HG03521 (cell line): ENCODE results near the gene GRID1.
A peak's percentile ranks its signal among the peaks of the same experiment; 100 is the strongest.

Experiments
- ATAC-seq: cut with Tn5 transposase; IDR thresholded peaks from one replicate; pipeline ENCODE4 v1.9.1; 2021; ENCODE audit warnings: mild to moderate bottlenecking, moderate library complexity; ENCODE audit not compliant: unreplicated experiment

GRID1 gene

DNA sequence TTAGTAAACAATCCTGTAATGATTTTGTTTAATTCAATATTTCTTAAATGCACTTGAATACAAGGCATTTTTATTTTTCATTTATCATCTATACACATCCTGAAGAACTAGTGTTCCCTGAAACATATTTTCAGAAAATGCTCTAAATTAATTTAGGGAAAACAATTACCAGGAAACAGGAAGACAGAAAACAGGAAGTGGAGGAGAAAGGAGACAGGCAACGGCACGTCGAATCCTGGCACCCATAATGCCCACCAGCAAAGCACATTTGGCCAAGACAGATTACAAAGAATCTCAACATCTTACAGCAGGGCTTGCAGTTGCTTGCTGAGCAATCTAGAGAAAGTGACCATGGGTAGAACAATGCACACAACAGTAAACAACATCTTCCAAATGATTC is 571.1 kb downstream of the GRID1 start:
- no peak for ATAC-seq

DNA sequence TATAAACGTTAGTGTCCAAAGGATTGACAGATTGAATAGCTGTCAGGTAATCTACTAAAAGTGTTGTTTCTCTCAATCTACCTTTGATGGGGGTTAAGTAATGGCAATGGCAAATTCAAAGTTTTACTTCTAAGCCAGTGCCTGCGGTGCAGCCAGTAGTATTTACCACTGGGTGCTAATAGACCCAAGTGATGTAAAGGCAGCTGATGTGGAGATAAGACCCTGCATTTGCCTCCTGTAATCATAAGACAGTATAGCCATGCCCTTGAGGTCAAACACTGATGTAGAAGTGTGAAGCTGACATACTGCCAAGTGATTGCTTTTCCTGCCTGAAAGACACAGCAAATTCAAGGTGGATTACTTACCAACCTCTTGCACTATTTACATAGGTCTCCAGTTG is 572.0 kb downstream of the GRID1 start:
- no peak for ATAC-seq

DNA sequence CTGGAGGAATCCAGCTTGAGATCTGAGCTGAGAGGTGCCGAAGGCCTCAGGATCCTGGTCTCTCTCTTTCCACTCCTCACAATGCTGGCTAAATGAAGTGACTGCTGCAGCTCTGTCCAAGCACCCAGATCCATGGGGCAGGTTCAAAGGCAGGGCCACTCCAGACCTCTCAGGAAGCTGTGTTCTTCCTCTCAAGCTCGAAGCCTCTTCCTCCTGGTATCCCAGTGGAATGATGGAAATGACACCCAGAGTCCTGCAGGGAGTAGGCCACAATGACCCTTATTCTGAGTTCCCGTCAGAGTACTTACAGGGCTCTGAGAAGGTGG is 574.1 kb downstream of the GRID1 start:
- ATAC-seq: no peak

DNA sequence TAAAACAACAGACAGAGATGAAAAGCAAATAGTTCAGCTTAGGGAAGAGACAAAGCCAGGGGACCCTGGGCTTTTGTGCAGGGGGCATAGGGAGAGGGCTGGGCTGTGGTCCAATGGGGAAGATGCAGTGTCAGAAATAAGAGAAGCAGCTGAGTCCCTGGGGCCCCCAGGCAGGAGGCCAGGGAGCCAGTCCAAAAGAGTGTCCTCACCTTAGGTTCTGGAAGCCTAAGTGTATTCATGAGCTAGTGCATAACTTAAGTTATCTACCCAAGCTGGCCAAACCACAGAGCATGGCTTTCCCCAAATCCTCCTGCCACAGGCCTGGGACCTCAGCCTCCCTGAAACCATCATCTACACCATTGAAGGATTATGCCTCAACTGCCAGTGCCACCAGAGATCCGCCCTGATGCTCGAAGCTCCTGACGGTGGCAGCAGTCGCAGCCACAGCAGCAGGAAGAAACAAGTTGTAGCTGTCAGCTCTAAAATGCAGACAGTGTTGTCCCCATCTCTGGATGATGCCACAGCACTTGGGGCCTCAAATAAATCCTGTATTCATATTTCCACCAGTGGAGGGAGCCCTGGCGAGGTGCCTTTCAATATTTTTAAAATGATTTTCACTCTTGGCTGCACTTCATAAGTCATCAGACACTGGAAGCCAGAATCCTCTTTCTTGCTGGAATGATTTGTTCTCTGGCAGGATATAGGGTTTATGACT is 574.6 kb downstream of the GRID1 start:
- ATAC-seq: no peak

DNA sequence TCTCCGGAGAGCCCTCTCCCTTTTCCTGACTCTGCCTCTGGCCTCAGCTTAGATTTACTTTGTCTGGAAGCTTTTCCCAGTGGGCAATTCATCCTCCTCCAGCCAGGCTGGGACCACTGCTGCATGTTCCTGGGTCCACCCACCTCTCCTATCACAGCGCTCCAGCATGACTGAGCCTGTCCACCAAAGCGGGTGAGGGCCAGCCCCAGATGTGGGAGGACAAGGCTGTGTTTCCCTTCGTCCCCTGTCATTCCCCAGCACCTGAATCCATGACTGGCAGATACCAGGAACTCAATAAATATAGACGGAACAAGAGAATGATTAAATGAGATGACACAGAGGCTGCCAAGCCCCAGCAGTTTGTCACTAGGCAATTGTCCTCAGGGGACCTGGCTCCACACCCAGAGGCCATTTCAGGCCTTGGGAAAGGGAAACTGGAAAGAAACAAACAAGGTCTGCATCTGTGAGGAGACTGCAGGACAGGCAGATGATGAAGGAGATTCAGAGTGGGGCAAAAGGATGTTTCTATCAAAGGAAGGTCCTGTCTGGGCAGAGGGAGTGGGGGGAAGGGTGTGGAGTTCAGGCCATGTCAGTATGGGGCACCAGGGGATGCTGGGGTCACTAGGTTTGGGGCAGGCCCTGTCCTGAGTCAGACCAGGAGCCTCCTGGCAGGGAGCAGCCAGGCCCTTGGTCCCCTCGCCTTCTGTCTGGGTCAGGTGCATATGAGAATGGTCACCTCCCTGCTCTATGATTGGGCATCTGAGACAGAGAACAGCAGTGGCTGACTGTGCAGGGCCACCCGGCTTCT is 576.4 kb downstream of the GRID1 start:
- no peak for ATAC-seq

DNA sequence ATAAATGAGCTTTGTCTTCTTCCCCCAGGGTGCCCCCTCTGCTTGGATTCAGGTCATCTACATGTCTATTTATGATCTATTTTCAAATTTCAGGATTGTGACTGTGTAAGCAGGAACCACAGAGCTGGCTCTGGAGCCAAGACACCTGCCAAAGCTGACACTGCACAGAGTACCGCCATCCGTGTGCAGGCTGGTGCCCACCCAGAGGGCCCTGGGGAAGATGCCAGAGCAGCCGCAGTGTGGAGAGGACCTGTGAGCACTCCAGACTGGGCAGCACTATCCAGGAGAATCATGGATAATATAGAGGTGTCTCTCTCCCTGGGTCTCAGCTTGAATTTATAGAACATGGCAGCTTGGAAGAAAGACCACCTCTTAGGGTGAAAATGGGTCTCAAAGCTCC is 577.5 kb downstream of the GRID1 start:
- ATAC-seq: no peak

DNA sequence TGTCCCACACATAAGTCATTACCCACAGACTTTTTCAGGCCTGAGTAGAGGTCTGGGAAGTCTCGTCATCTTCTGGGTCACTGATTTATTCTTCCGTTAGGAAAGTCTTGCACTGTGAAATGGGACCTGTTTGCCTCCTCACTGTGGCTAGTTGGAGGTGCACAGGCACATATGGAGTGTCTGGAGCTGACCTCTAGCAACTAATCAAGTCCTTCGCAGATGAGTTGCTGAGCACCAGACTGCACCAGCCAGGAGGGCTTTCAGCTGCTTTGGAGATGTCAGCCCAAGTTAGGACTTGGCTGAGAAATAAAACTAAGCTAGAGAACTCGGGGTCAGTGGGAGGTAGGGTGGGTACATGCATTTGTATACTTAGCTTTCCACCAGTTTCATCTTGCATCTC is 578.0 kb downstream of the GRID1 start:
- no peak for ATAC-seq

DNA sequence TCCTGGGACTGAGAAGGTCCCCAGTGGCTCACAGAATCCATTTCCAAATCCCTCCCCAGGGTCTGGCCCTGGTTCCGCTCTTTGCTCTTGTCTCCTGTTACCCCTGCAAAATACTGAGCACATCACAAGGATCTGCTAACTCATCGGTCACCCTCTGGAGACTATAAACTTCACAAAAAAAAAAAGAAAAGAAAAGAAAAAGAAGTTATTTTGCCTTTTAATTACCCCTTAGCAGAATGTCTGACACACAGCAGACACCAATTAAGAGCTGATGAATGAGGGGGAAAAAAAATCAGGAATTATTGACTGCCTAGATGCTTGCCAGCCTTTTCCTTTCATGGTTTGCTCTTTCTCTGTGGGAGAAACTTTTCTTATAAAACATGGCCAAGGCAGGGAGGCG is 578.7 kb downstream of the GRID1 start:
- no peak for ATAC-seq

DNA sequence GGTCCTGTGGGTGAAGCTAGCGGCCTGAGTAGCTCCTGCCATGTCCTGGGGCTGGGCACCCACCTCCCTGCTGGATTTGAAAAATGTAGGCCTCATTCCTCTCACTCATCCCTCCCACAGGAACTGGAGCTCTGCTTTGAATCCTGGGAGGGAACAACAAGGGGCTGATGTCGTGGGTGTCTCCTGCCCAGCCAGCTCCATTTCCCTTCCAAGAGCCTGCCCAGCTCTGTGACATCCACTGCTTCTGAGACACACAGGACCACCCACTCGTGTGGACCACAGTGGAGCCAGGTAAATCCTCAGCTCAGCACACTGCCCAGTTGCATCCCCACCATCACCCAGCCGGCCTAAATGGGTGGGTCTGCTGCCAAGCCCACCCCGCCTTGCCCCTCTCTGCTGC is 579.2 kb downstream of the GRID1 start:
- no peak for ATAC-seq

DNA sequence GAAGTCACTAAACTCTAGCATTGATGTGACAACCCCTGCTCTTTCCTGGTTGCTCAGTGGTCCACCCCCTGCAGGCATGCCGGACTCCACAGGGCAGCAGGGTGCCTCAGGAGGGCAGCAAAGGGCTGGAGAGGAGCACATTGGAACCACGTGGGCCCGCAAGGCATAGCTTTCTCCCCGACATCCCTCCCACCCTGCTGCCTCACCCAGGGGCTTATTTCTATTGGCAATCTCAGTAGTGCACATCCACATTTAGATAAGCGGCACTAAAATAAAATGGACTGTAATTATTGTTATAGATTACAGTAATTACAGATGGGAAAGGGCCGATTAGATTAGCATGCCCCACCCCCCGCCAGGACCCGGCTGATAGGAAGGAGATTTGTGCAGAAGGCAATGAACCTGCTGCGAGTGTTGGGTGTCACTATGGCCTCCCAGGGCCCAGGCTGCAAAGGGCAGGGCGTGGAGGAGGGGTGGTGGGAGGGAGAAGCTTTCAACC is 580.1 kb downstream of the GRID1 start:
- no peak for ATAC-seq

DNA sequence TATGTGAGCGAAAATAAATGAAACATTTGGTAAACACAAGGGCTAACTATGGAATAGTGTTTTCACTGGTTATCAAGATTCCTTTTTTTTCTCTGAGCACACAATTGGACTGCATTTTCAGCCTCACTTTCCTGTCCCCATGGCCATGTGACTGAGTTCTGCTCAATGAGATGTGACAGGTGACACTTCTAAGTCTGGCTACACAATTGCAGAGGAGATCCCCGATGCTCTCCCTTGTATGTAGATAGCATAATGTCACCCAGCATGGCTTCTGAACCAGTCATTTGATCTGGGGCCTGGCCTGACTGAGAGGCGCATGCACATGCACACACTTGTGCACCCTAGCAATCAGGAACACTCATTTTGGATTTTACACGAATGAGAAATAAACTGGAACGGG is 581.8 kb downstream of the GRID1 start:
- ATAC-seq: no peak

DNA sequence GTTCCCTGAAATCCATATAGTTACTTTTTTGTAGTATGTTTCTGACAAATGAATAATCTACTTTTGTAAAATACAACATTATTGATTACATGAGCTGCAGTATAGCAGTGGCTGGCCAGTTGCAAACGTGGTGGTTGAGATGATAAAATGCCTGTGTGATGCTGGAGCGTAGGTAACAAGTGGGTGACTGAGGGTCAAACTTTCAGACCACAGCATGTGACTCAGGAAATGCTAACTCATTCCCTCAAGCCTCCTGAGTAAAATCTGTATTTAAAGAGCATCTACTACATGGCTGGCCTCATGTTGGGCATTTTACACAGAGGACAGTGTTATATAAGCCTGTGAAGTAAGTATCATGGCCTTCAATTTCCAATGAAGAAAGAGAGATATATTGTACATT is 585.2 kb downstream of the GRID1 start:
- no peak for ATAC-seq

DNA sequence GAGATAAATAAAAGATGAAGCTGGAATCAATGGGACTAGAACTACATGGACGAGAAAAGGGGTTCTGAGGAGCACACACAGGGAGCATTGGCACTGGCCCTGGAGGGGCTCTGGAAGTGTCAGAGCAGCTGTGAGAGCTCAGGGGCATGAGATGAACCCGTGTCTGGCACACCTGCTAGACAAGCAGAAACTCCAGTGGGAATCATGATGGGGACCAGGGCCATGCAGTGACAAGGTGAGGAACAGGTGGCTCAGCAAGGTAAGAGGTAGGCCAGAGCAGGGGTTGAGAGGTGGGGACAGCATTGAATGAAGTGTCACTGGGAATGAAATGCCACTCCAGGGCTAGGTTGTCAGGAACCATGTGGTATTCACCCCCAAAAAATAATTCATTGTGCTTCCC is 588.5 kb downstream of the GRID1 start:
- no peak for ATAC-seq

DNA sequence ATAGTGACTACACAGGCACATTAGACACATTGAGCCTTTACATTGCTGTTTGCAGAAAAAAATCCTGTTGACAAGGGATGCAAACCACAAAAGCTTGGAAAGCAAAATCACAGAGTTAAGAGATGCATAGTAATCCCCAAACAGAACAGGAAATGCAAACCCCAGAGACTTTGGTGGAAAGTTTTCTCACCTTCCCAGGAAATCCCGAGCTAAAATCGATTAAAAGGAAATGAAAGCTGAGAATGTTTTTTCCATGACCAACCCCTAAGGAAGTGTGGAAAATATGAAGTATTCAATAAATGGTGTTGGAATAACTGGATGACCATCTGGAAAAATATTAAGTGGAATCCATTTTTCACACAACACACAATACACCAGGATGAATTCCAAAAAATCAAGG is 598.7 kb downstream of the GRID1 start:
- ATAC-seq: no peak

DNA sequence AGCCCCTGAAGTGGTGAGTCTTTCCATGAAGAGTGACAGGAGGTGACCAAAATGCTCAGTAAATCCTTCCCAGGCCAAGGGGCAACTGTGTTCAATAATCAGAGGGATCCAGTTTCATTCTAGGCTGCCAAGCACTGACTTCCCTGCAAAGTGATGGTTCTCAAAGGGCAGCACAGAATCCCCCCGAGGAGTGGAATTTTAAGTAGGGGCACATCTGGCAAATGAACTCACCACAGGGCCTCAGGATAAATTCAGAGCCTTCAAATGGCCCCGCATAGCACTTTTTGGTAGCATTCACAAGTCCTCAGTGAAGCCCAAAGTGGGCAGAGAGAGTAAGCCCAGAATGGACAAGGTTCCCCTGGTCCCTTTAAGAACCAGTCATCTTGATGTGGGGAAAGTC is 602.5 kb downstream of the GRID1 start:
- ATAC-seq: no peak

DNA sequence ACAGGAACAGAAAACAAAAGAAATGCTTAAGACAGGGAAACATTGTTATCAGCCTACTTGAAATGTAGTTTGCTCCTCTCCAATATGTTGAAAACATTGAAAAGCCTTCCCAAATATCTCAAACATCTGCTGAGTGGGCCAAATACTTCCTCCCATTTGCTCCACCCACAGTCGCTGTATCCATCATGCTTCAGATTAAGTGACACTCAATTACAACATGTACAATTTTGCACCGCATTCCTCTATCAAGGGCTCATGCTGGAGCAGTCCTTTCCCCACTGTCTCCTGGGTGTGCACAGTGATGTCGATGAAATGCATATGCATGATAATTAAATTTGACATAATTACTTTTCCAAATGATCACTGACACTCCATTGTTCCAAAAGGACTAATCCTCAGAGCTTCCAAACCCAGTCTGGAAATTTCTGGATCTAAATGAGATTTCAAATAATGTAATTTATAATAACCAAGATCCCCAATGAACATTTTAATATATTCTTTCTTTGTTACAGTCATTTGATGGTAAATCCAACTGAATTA is 604.6 kb downstream of the GRID1 start:
- ATAC-seq: no peak

DNA sequence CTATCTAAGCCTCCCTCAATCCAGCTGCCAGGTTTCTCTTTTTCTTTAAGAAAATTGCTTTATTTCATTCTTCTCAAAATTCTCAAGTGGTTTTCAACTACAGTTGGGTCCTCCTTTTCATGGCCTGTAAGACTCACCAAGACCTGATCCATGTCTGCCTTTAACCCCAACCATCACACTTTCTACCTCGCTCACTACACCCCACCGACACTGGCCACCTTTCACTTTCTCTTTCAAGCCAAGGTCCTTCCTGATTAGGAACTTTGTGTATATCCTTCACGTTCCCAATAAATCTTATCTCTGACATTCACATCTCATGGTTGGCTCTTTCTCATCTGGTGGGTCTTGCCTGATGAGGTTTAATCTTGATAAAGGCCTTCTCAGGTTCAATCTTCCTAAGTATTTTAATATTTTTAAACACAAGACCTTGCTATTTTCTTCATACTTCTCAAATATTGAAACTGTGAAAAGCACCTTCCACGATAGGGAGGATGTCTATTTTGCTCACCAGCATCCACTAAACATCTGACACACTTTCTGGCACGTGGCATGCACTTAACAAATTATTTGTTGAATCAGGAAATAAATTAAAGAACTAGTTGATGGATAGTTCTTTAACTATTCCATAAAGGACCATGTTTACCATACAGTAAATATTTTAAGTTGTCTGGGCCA is 624.8 kb downstream of the GRID1 start:
- peak; percentile 77 for ATAC-seq

DNA sequence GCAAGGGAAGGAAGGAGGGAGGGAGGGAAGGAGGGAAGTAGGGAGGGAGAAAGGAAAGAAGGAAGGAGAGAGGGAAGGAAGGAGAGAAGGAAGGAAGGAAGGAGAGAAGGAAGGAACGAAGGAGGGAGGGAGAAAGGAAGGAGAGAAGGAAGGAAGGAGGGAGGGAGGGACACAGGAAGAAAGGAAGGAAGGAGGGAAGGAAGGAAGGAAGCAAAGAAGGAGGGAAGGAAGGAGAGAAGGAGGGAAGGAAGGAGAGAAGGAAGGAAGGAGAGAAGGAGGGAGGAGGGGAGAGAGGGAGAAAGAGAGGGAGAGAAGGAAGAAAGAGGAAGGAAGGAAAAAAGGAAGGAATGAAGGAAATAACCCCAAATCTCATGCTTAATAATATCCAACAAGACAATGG is 630.6 kb downstream of the GRID1 start:
- ATAC-seq: no peak

DNA sequence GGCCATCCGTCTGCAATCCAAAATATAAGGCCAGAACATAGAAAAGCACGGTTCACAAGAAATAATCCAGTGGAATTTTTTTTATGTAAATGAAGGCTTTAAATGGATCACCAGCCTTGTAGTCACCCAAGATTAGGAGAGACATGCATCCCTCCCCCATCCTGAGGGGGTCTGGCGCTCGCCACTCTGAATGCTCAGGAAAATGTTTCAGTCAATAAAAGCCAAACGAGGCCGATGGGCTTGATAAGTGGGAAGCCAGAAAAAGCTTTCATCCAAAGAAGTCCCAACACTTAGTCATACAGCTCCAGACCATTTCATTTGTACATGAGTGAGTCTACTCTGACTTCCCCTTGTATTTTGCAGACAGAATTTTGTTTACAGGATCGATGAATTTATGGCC is 631.8 kb downstream of the GRID1 start:
- ATAC-seq: no peak

DNA sequence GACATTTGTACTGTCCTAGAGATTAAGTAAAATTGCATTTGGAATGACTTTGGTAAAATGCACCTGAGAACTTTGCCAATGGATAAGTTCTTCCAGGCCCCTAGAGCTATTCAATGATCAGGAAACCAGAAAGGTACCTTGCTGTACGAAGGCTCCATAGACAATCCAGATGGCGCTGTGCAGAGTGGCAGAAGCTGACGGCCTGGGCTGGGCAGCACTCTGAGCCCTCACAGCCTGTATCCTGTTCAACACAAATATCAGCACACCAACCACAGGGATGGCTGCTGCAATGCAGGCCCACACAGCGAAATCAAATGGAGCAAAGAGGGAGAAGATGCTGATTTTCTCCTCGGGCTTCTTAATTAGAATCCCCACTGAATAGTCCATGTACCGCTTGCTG is 642.4 kb downstream of the GRID1 start:
- ATAC-seq: no peak

DNA sequence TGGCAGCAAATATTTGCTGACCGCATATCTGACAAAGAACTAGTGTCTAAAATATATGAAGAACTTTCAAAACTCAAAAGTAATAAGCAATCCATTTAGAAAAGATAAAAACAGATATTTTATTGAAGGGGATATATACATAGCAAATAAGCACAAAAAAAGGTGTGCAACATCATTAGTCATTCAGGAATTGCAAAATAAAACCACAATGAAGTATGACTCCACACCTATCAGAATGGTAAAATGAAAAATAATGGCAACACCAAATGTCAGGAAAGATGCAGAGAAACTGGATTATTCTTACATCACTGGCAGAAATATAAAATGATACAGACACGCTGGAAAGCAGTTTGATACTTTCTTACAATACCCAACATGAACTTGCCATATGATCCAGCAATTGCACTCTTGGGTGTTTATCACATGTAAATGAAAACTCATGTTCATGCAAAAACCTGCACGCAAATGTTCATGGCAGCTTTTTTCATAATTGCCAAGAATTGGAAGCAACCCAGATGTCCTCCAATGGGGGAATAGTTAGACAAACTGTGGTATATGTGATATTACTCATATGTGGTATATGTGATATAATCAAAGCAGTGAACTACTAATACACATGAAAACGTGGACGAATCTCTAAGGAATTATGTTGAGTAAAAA is 645.5 kb downstream of the GRID1 start:
- ATAC-seq: no peak
